GM19035 (cell line): Measurements from ENCODE around the gene ATP8A2.

ENCODE experiments used
- ATAC-seq: cut with Tn5 transposase; IDR thresholded peaks from one replicate; pipeline ENCODE4 v1.9.1; 2021; ENCODE audit not compliant: unreplicated experiment

Gene ATP8A2

DNA sequence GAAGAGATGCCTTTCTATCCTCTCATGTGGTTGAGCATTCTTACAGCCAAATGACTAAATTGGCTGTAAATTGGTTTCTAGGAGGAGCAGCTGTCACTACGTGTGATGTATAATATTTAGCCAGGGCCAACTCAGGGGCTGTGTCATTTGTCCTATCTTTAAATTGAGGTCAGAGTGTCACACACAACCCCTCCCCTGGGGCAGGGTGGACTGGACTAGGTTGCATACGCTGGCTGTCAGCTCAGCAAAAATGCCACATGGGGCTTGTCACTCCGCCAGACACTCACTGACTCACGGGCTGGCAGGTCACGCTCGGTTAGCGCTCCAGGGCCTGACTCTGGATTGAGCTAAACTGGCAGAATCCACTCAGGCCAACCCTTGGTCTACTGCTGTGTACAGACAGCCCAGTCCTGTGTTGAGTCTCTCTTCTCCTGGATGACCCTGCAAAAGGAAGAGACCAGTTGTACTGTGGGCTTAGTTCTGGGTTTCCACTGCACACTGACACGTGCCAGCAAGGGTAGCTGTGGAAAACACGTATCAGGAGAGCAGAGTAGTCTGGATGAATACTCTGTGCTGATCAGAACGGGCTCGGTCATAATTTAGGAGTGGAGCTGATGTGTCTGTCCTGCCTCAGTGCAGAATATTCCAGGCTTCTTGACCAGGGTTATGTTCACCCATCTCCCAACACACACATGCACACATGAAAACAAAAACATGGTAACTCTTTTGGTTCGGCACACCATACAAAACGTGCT is 650.9 kb downstream of the ATP8A2 start:
- ATAC-seq = no peak

- no peak for ATAC-seq
These were observed 652.8 kb downstream of the ATP8A2 start for GRCh38 chr13:26024558-26024957.

DNA sequence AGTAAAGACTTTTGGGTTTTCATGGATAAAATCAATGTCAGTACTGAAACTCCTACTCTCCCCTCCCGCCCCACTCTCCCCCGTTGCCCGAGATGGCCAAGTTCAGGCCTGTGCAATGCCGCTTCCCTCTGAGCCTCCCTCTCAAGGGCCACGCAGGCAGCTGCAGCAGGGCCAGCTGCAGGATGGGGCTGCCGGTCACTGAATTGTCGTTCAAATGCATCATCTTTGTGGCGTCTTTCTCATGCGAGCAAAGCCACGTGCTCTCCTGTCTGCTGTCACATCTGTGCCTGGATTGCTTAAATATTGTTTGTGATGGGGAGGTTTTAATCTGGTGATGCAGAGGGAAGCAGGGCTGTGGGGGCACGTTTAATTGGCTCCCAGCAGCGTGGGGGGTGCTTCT is 653.4 kb downstream of the ATP8A2 start:
- no peak for ATAC-seq

- ATAC-seq = no peak
These were observed 654.0 kb downstream of the ATP8A2 start for GRCh38 chr13:26025771-26026170.

- ATAC-seq = no peak
These were observed 654.4 kb downstream of the ATP8A2 start for GRCh38 chr13:26026211-26026610.

GRCh38 chr13:26029581-26030136 is 657.9 kb downstream of the ATP8A2 start:
- ATAC-seq = no peak

DNA sequence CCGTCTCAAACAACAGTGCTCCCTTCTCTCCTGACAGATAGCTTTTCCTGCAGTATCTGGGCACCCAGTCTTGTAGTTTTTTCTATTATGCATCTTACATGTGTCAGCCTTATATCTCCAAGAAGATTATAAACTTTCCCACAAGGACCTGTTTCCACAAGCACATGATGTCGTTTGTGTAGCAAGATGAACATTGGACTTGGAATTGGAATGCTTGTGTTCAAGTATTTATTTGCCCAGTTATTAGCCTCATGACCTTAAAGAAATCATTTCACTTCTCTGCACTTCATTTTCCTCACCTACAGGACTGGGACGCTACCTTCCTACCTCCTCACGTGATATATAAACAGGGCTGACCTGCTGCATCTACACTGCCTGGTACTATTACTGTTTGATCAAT is 658.6 kb downstream of the ATP8A2 start:
- ATAC-seq = no peak

GRCh38 chr13:26034018-26034417 is 662.2 kb downstream of the ATP8A2 start:
- ATAC-seq = no peak

GRCh38 chr13:26036383-26036782 is 664.6 kb downstream of the ATP8A2 start:
- ATAC-seq = no peak

DNA sequence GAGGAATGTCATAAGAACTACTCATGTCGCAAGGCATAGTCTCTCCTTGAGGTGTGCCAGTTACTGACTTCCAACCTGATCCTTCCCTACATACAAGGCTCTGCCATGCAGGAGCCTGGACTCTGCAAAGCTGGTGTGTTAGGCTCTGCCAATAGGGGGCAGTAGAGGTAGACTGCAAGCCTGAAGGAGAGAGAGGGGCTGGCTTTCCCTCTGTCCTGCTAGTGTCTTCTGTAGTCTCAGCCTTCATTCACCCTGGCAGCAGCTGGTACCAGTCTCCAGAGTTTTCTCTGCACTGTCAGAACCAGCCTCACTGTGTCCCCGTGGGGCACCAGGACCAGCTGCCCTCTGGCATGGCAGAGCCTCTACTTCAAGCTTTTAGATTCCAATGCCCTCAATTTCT is 665.5 kb downstream of the ATP8A2 start:
- ATAC-seq = no peak

DNA sequence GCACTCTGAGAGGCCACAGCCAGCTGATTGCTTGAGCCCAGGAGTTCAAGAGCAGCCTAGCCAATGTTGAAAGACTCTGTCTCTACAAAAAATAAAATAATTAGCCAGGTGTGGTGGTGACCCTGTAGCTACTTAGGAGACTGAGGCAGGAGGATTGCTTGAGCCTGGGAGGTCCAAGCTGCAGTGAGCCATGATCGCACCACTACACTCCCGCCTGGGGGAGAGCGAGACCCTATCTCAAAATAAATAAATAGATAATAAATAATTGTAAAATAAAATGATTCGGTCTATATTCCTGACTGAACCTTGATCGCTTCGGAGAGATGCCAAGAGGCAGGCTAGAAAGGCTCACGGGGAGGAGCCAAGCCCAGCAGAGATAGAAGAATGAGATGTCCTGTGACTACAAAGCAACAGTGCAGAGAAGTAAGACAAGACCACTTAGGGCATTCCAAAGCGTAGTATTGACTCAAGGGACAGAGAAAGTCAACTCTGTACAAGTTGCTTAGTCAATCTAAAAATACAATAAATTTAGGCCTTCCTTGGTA is 667.2 kb downstream of the ATP8A2 start:
- no peak for ATAC-seq

DNA sequence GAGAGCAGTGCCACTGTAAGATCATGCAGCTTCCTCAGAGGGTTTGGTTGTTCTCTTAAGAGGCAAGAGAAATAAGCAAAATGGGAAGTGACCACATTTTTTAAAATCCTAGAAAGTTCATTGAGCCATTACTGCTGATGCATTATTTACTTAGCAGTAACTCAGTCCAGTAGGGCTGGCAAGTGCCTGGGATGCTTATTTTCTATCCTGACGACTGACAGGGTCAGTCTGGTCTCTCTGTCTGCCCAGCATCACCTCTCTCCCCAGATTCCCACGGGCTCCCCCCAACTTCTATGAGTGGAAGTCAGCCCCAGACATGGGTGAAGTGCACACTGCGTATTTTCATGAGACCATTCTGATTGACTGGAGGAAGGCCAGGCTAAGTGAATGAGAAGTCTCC is 669.7 kb downstream of the ATP8A2 start:
- ATAC-seq = no peak

GRCh38 chr13:26042785-26043184 is 671.0 kb downstream of the ATP8A2 start:
- no peak for ATAC-seq

GRCh38 chr13:26045142-26045541 is 673.4 kb downstream of the ATP8A2 start:
- no peak for ATAC-seq

DNA sequence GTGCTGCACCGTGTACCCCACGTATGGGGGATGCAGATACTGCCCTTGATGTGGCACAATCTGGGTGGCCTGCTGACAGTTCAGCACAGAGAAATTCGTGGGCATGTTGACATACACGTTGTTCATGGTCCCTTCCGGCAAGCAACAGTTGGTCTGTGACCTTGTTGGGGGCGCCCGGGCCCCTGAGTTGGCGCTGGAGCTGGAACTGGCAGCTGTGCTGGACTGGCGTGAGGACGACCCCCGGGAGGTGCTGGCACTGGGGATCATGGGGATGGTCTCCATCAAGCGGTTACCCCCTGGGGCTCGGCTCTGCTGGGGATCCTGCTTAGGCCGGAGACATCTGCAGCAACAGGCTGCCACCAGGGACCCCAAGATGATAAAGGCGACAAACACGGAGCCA is 674.9 kb downstream of the ATP8A2 start:
- no peak for ATAC-seq

- ATAC-seq = no peak
These were observed 675.3 kb downstream of the ATP8A2 start for GRCh38 chr13:26047040-26047439.

GRCh38 chr13:26048741-26049140 is 677.0 kb downstream of the ATP8A2 start:
- no peak for ATAC-seq

DNA sequence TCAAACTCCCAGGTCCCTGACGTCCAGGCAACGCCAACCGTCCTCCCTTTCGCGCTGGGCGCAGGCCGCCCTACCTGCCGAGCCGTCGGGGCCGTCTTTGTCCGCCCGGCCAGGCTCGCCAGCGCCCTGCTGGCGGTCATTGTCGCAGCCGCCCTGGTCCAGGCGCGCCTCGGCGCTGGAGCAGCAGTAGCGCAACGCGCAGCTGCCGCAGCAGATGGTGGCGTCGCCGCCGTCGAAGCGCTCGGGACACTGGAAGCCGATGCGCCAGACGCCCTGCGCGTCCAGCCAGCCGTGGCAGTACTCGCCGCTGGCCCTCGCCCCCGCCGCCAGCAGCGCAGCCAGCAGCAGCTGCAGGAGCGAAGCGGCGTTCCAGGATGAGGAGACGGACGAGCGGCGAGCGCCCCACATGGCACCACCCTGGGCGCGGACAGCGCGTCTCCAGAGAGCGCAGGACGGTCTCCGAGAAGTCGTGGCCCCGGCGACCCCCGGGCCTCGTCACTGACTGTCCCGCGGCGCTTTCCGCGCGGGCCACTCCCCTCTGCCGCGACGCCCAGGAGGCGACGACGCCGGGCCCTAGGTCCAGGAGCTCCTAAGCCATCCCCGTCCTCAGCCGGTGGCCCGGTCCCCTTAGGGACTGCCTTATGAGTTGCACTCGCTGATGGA is 678.9 kb downstream of the ATP8A2 start:
- ATAC-seq = no peak

DNA sequence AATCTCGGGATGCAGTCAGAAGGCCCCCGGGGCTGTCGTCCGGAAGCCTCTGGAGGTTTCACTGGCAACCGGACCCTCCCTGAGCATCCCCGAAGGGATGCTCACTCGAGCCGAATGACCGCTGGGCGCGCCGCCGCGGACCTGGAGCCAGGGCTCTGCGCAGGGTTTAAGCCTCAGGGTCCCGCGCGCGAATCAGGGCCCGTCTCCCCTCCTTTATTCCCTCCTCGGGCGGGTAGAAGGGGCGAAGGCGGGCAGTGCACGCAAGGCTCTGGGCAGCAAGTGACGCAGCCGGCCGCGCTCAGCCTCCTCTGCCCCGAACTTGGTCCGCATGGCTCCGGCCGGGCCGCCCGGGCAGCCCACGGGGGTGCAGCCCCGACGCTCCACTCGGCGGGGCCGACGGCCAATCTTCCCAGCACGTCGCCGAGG is 679.5 kb downstream of the ATP8A2 start:
- ATAC-seq = no peak

GRCh38 chr13:26051657-26052311 is 680.0 kb downstream of the ATP8A2 start, which contains the start of gene SHISA2:
SHISA2 (minus strand) TSS chr13:26052016; CDS start chr13:26050975, 1,041 bp downstream.
- no peak for ATAC-seq

DNA sequence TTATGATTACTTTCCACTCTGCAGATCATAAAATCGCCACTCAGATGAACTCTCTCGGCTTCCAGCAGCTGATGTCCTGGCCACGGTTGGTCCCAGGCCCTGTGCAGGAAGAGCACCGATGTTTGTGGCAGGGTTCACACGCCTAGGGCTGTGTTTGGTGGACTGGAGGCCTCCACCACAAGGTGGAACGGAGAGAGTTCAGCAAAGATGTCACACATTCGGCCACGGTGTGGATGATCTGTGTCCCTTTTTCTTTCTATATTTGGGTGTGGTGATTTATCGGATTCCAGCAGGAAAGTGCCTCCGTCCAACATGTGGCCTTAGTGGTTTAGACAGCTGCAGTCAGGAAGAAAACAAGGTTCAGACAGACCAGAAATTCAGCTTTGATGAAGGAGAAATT is 680.6 kb downstream of the ATP8A2 start:
- no peak for ATAC-seq
